CD4-positive, CD25-positive, alpha-beta regulatory T cell (primary cell): Measurements from ENCODE around the gene APLNR. TPM values are rescaled to one million over a fixed set of nuclear protein-coding genes. Genes with fewer than 3 reads are reported as not detected.

Experiments used
- ATAC-seq, 2 donors: fragments of 150-1000 bp; cut with Tn5 transposase; one replicate each; pipeline ENCODE4 v1.10.0; 2021; ENCODE audit warnings: low read depth in 2 of 2, moderate number of reproducible peaks in 2 of 2, moderate library complexity in 1 of 2
- DNase-seq, 3 donors: peaks; one replicate each; pipeline versions ENCODE4 v3.0.0 to v3.0.0-alpha.2; 2012 to 2022; ENCODE audit warnings: mixed read lengths in 1 of 3
- H3K27ac ChIP-seq: one replicate; pipeline ENCODE4 v1.7.0; 2013; ENCODE audit warnings: mild to moderate bottlenecking, low read length; ENCODE audit not compliant: insufficient read depth, poor library complexity, severe bottlenecking
- H3K27me3 ChIP-seq: one replicate; pipeline ENCODE4 v1.7.0; 2013; ENCODE audit warnings: low read length; ENCODE audit not compliant: control insufficient read depth, insufficient read depth
- H3K36me3 ChIP-seq: one replicate; pipeline ENCODE4 v1.7.0; 2013; ENCODE audit warnings: mild to moderate bottlenecking, low read length, moderate library complexity; ENCODE audit not compliant: control insufficient read depth, insufficient read depth
- H3K4me1 ChIP-seq: 2 replicates; pipeline ENCODE4 v1.7.0; 2013; ENCODE audit warnings: mild to moderate bottlenecking, low read length; ENCODE audit not compliant: insufficient read depth, control insufficient read depth, poor library complexity, severe bottlenecking
- H3K4me3 ChIP-seq: one replicate; pipeline ENCODE4 v1.7.0; 2013; ENCODE audit warnings: low read depth, mild to moderate bottlenecking, low read length, moderate library complexity
- H3K9me3 ChIP-seq, 2 experiments: 1 replicate in 1 of 2; 2 replicates in 1 of 2; pipeline ENCODE4 v1.7.0; 2013; ENCODE audit warnings: low read length in 2 of 2, mild to moderate bottlenecking in 1 of 2, moderate library complexity in 1 of 2; ENCODE audit not compliant: control insufficient read depth in 2 of 2
- H3K27ac Mint-ChIP-seq, 3 donors: one replicate each; pipeline ENCODE4 v1.8.0; 2020 to 2022; ENCODE audit warnings: mild to moderate bottlenecking in 3 of 3, mixed read lengths in 3 of 3, moderate library complexity in 2 of 3
- H3K27me3 Mint-ChIP-seq: one replicate; pipeline ENCODE4 v1.8.0; 2022; ENCODE audit warnings: mild to moderate bottlenecking, mixed read lengths
- H3K36me3 Mint-ChIP-seq: one replicate; pipeline ENCODE4 v1.8.0; 2020; ENCODE audit warnings: mixed read lengths
- H3K4me1 Mint-ChIP-seq, 4 donors: one replicate each; pipeline ENCODE4 v1.8.0; 2020 to 2022; ENCODE audit warnings: mixed read lengths in 4 of 4, mild to moderate bottlenecking in 1 of 4
- H3K4me3 Mint-ChIP-seq, 4 donors: one replicate each; pipeline ENCODE4 v1.8.0; 2020 to 2022; ENCODE audit warnings: mild to moderate bottlenecking in 4 of 4, mixed read lengths in 4 of 4, moderate library complexity in 3 of 4
- H3K9me3 Mint-ChIP-seq, 7 donors: one replicate each; pipeline ENCODE4 v1.8.0; 2020 to 2022; ENCODE audit warnings: mixed read lengths in 7 of 7, mild to moderate bottlenecking in 3 of 7, moderate library complexity in 2 of 7
- polyA plus RNA-seq, 4 donors: library from polyadenylated mRNA; unstranded; fragments of 300-500 nt; fragmentation: Illumina TruSeq; gene quantifications; one replicate each; pipeline ENCODE4 v1.2.3, GENCODE V29; 2021
- total RNA-seq: library from RNA; stranded (reverse); gene quantifications from one replicate; pipeline ENCODE4 v1.2.3, GENCODE V29; 2022

Gene APLNR
- total and polyA plus RNA-seq, 5 donors from 2014 or later = not detected

DNA sequence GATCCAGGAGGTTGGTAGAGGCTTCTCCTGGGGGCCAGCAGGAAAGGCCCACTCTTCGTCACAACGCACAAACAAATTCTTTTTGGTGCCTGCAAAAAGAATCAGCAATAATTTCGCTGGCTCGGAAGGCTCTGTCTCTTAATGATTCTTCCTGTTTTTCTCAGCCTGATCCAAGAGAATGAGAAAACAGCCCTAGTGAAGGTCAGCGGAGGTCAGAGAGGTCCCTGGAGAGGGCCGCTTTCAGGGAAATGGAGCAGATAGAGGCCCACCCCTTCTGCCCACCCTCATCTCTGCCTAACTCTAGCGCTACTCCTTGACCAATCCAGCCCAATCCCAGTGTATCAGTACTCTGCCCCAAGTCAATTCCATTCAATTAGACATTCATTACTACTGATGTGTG lies 36.1 kb downstream of the APLNR start:
- ATAC-seq (no peak), DNase-seq (no peak)
- H3K4me3 Mint-ChIP-seq = no peak overlapping the region
- Histone ChIP-seq H3K4me3 (no peak overlapping the region), H3K27ac (no peak overlapping the region), H3K27me3 (peaks cover 3% of the 10 kb centered on the region), H3K9me3 (no peaks in the 10 kb centered on the region), H3K4me1 (no peaks in the 10 kb centered on the region), H3K36me3 (no peaks in the 10 kb centered on the region)
- H3K4me1 Mint-ChIP-seq = no peaks in the 10 kb centered on the region
- no peak overlapping the region for H3K27ac Mint-ChIP-seq
- peaks cover 0 to 1% (median 0%) of the 10 kb centered on the region in 7 donors for H3K9me3 Mint-ChIP-seq
- H3K27me3 Mint-ChIP-seq = peaks cover 9% of the 10 kb centered on the region
- no peaks in the 10 kb centered on the region for H3K36me3 Mint-ChIP-seq

DNA sequence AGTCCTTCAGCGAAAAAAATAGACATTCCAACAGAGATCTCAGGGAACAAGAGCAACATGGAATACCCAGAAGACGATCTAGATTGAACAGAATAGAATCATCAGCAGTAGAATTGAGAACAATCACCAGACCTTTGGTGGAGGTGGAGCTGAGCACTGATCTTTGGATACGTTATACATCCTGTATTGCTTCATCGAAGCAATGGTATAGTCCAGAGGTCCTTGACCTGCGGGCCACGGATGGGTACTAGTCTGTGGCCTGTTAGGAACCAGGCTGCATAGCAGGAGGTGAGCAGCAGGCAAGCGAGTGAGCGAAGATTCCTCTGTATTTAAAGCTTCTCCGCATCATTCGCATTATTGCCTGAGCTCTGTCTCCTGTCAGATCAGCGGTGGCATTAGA lies 37.7 kb downstream of the APLNR start:
- Mint-ChIP-seq H3K36me3 (no peaks in the 10 kb centered on the region), H3K9me3 (peaks cover 0 to 1% (median 0%) of the 10 kb centered on the region in 7 donors), H3K4me3 (no peak overlapping the region), H3K27ac (no peak overlapping the region), H3K4me1 (no peaks in the 10 kb centered on the region), H3K27me3 (peaks cover 13% of the 10 kb centered on the region)
- Histone ChIP-seq H3K36me3 (no peaks in the 10 kb centered on the region), H3K9me3 (no peaks in the 10 kb centered on the region), H3K4me3 (no peak overlapping the region), H3K27ac (no peak overlapping the region), H3K27me3 (peaks cover 3% of the 10 kb centered on the region), H3K4me1 (no peaks in the 10 kb centered on the region)
- DNase-seq = no peak
- ATAC-seq = no peak

DNA sequence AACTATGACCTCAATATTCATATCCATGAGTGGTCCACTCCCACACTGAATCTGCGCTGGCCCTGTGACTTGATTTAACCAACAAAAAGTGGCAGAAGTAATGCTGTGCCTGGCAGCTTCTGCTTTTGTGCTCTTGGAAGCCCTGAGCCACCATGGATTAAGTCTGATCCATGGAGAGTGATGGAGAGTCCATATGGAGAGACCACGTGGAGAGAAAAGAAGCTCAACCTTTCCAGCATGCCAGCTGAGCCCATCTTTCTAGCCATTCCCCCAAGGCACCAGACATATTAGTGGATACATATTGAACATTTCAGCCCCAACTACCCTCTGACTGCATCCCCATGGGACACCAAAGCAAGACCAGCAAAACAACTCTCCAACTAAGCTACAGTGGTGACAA lies 39.3 kb downstream of the APLNR start:
- Histone ChIP-seq H3K4me3 (no peak overlapping the region), H3K9me3 (no peaks in the 10 kb centered on the region), H3K36me3 (no peaks in the 10 kb centered on the region), H3K27ac (no peak overlapping the region), H3K4me1 (no peaks in the 10 kb centered on the region), H3K27me3 (peaks cover 3% of the 10 kb centered on the region)
- Mint-ChIP-seq H3K4me3 (no peak overlapping the region), H3K36me3 (no peaks in the 10 kb centered on the region), H3K9me3 (peaks cover 0 to 4% (median 0%) of the 10 kb centered on the region in 7 donors), H3K4me1 (no peaks in the 10 kb centered on the region), H3K27me3 (peaks cover 8% of the 10 kb centered on the region), H3K27ac (no peak overlapping the region)
- ATAC-seq (no peak), DNase-seq (no peak)

DNA sequence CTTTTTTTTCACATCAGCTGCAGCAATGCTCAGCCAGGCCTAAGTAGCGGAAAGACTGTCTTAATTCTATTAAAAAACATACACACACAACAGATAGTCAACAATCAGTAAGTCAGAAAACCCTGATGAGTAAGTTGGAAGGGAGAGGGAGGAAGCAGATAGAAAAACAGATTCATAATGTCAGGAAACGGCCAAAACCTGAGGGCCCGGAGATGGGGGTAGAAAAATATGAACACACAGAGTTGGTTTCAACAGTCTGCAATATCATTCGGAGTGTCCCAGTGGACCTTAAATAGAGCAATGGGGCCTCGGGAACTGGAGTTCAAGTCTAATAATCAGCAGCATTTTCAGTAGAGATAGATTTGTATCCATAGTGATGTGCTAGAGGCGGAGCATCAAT lies 40.5 kb downstream of the APLNR start:
- Mint-ChIP-seq H3K4me1 (no peaks in the 10 kb centered on the region), H3K36me3 (no peaks in the 10 kb centered on the region), H3K9me3 (peaks cover 0 to 4% (median 0%) of the 10 kb centered on the region in 7 donors), H3K27me3 (peaks cover 8% of the 10 kb centered on the region), H3K27ac (no peak overlapping the region), H3K4me3 (no peak overlapping the region)
- H3K4me3 ChIP-seq = no peak overlapping the region
- ATAC-seq (no peak), DNase-seq (no peak)
- no peaks in the 10 kb centered on the region for H3K36me3 ChIP-seq
- no peak overlapping the region for H3K27ac ChIP-seq
- no peaks in the 10 kb centered on the region for H3K4me1 ChIP-seq
- H3K9me3 ChIP-seq = no peaks in the 10 kb centered on the region
- peaks cover 3% of the 10 kb centered on the region for H3K27me3 ChIP-seq

DNA sequence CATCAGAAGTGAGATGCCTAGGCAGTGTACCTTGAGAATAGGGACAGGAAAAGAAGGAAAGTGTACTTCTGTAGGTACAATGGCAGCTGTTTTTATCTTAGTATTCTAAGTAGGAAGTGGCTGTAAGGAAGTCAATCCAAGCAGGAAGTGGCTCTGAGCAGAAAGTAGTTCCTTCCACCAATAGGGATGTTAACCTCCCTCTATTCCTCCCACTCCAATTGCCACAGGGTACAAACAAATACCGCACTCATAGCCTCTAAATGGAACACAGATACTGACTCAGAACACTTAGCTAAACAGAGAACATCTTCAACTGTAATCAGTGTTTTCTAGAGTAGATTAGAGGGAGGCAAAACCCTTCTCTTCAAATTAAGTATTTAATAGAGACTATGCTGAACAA lies 44.7 kb downstream of the APLNR start:
- no peaks in the 10 kb centered on the region for H3K4me1 ChIP-seq
- Mint-ChIP-seq H3K4me1 (no peaks in the 10 kb centered on the region), H3K27ac (no peak overlapping the region), H3K9me3 (peaks cover 0 to 4% (median 0%) of the 10 kb centered on the region in 7 donors), H3K4me3 (no peak overlapping the region), H3K27me3 (peaks cover 8% of the 10 kb centered on the region), H3K36me3 (no peaks in the 10 kb centered on the region)
- H3K4me3 ChIP-seq = no peak overlapping the region
- H3K36me3 ChIP-seq = no peaks in the 10 kb centered on the region
- H3K9me3 ChIP-seq = no peaks in the 10 kb centered on the region
- H3K27ac ChIP-seq = no peak overlapping the region
- no peak for DNase-seq
- no peak for ATAC-seq
- H3K27me3 ChIP-seq = peaks cover 3% of the 10 kb centered on the region

DNA sequence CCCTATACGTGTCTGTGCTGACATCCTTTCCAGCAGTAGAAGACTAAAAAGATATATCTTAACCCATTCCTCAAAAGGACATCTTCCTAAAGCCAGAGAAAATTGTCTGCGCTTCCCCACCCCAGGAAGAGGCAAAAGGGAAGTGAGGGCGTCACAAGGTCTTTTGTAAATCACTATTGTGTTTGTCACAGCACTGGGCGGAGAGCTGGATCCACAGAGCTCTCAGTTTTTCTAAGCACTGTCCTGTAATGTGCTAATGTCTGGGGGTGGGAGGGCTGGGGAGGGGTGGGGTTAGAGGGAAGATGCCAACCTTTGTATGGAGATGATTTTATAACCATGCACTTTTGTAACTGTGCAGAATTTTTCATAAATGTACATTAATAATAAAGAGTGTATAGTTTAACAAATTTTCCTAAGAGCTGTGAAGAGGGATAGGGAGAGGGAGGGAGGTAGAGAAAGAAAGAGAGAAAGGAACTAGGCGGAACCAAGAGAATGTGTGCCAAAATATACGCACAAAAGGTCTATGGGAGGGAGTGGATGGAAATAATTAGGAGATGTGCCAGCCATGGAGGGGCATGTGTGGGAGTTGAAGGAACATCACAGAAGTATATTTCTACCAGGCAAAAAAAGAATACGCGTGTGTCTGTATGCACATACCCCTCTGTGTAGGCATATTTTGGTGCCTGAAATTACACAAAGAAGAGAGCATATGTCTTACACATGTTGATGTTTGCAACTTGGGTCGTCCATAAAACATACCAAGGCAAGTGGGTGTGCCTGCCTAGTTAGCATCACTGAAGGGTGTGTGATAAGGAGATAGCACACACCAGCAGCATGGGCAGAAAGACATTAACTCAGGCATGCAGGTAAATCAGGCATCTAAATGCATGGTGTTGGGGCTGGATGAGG lies 45.5 kb downstream of the APLNR start:
- Histone ChIP-seq H3K4me3 (no peak overlapping the region), H3K27ac (no peak overlapping the region), H3K27me3 (peaks cover 3% of the 10 kb centered on the region), H3K36me3 (no peaks in the 10 kb centered on the region), H3K4me1 (no peaks in the 10 kb centered on the region), H3K9me3 (no peaks in the 10 kb centered on the region)
- Mint-ChIP-seq H3K36me3 (no peaks in the 10 kb centered on the region), H3K27me3 (peaks cover 8% of the 10 kb centered on the region), H3K4me3 (no peak overlapping the region), H3K4me1 (no peaks in the 10 kb centered on the region), H3K27ac (no peak overlapping the region), H3K9me3 (peaks cover 0 to 4% (median 0%) of the 10 kb centered on the region in 7 donors)
- ATAC-seq (no peak), DNase-seq (no peak)

DNA sequence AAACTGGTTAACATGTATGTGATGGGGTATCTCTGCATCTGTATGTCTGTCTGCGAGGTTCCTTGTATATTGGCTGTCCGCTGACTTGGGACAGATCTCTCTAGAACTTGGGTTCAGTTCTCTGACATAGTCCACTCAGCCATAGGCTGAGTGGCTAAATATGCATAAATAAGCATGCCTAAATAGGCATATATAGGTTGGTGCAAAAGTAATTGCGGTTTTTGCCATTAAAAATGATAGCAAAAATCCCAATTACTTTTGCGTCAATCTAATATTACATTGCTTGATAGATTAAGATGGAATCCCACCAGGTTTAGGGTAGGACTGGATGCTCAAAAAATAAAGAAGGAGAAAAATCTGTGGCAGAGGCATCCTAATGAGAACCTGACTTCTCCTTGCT lies 46.5 kb downstream of the APLNR start:
- Histone ChIP-seq H3K4me3 (no peak overlapping the region), H3K36me3 (no peaks in the 10 kb centered on the region), H3K27ac (no peak overlapping the region), H3K27me3 (no peaks in the 10 kb centered on the region), H3K9me3 (no peaks in the 10 kb centered on the region), H3K4me1 (no peaks in the 10 kb centered on the region)
- no peak overlapping the region for H3K4me3 Mint-ChIP-seq
- H3K4me1 Mint-ChIP-seq = no peaks in the 10 kb centered on the region
- H3K27ac Mint-ChIP-seq = no peak overlapping the region
- DNase-seq (no peak), ATAC-seq (no peak)
- peaks cover 0 to 7% (median 0%) of the 10 kb centered on the region in 7 donors for H3K9me3 Mint-ChIP-seq
- H3K36me3 Mint-ChIP-seq = no peaks in the 10 kb centered on the region
- H3K27me3 Mint-ChIP-seq = peaks cover 1% of the 10 kb centered on the region
